Superior temporal gyrus (tissue), 1 donor: ENCODE data around the gene HSPA12A.

Experiments used
- DNase-seq: peaks from one replicate; pipeline ENCODE4 v3.0.0-alpha.2; 2016; ENCODE audit errors: extremely low spot score

The HSPA12A gene

DNA sequence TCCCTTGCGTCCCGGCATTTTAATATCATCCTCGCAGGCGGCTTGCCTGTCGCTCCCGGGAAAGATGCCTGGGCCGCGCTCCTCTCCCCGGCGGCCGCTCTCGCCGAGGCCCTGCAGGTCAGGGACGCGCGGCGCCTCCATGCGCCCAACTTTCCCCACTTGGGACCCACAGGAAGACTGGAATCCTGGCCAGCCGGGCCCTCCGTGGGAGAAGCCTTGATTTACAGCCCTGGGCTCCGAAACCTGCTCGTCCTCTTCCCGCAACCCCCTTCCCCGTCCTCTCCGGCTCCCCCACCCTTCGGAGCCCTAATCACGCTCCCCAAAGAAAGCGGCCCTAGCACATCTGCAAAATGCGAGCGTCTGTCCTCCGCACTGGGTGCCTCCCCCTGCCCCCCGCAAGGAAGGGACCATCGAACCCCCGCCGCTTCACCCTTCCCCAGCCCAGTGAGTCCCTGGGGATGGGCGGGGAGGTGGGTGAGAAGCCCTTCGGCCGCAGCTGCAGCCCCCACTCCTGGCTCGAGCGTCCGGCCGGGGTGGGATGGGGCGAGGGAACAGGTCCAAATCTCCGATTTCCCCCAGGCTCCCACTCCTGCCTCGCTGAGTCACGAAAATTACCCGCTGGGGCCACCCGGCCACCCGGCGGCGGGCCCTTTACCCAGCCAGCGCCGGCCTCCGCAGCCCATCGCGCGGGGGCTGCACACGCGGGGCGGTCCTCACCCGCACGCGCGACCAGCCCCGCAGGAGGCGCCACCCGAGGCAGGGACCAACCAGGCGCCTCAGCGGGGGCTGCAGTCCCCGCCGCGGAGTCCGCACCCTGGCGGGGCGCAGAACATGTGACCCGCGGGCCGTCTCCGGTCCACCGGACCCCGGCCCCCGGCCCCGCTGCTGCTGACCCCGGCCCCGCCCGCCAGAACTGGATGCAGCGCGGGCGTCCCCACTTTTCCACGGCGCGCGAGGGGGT lies 695 bp downstream of the HSPA12A start:
- DNase-seq = no peak

DNA sequence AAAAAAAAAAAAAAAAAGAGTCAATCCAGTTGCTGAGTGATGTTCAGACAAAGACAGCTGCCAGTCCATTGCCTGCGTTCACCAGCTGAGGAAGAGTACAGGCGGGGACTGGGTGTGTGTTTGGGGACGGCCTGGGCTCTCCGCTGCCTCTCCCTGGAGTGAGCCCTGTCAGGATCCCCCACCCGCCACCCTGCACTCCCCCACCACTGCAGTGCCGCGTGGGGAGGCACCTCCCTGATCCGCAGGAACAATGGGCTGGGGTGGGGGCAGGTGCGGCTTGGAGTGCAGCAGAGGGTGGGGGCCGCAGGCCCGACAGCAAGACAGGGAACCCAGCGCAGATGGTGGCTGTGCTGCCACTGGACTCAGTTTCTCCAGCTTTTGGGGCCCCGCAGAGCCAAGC lies 1.4 kb downstream of the HSPA12A start:
- no peak for DNase-seq

DNA sequence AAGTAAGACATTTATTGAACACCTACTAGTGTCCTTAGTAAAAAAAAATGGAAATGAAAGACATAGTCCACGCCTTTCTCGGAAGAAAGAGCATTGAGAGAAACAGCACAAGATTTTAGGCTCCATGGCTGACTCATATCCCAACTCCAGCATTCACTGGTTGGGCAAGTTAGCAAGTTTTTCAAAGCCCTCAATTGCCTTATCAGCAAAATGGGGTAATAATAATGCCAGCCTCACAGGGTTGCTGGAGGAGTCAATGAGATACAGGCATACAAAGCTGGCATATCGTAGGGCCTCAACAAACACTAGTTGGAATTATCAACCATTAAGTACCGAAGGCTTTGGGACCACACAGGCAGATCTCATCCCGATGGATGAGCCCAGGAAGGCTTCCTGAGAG lies 4.0 kb downstream of the HSPA12A start:
- no peak for DNase-seq

DNA sequence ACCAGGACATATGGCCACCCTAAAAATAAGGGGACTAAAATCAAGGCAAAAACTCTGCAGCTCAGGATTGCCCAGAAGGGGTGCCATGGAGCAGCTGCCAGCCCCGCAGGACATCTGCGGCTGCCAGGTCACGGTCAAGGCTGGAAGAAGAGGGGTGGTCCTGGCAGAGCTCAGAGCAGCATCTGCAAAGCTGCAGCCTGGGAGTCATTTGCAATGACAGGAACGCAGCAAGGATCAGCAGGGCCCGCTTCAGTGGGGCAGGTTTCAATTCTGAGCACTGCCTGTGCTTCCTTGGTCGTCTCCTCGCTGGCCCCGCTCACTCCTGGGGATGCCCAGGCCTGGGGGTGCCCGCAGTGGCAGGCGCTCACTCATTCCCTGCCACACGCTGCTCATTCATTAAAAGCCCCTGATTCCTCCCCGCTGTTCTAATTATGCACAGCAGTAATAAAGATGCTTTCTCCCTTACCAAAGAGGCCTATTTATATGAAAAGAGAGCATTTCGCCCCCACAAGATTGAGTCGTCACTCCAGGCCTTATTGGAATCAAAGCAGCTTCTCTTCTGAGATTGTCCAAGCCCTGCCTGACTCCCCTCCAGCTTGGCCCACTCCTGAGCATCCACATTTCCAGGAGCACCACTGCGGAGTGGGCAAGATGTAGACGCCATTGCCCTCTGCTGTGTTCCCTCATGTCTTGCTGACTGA lies 4.6 kb downstream of the HSPA12A start:
- peak; percentile 50 for DNase-seq

DNA sequence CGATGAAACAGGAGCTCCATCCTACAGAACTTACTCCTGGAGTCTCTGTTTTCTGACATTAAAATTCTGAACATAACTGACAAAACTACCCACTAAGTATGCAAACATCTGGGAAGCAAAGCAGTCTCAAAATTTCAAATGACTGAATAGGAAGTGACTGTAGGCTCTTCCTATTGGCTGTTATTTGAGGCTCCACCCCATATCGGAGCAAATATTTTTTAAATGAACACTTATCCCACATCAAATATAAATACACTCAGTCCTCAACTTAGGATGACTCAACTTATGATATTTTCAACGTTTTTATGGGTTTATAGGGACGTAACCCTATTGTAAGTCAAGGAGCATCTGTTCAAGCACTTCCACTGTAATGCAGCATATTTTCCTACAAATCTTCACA lies 8.8 kb downstream of the HSPA12A start:
- DNase-seq = no peak

DNA sequence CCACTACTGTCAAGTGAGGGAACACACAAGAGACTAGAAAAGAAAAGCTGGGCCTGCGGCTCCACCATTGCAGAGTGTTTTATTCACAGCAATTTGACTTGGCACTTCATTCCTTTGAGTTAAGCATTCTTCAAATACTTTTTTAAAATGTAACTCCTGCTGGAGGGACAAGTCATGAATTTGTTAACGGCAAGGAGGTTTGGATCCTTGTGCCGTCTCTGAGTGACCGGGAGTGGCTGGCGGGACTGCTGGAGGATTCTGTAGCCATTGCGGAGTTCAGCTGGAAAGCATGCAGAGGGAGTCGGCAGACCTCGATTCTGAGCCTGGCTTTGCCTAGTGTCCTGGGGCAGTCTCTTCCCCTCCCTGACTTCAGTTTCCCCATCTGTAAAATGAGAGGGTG lies 9.8 kb downstream of the HSPA12A start:
- DNase-seq = no peak

DNA sequence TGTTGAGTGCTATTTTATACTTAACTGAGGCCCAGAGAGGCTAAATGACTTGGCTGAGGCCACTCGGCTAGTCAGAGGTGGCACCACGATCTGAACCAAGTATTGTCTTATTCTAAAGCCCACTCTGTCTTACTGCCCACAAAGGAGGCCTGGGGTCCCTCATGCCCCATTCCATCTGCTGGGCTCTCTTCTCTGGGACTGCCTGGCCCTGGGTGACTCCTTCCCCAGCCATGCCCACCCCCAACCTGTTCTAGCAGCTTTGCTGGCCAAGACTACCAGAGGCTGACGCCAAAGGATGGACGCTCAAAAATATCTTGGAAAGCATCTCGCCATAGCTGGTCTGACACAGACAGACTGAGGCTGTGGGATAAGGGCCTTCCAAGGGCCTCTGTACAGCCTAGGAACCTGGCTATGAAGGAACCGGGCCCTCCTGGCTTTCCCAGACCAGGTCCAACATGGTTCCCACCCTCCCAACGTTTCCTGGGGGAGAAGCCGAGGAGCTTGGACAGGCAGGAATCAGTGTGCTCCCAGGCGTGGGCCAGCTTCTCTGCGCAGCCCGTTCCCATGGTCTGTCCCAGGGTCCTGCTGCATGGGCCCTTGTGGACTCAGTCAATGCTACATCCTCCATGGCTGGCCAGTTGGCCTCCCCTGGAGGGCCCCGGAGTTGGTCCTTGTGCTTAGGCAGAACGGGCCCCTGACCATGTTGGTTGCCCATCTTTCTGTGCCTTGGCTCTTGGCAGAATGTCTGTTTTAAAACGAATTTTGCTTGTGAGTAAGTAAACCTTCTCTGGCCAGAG lies 11.7 kb downstream of the HSPA12A start:
- DNase-seq = no peak

DNA sequence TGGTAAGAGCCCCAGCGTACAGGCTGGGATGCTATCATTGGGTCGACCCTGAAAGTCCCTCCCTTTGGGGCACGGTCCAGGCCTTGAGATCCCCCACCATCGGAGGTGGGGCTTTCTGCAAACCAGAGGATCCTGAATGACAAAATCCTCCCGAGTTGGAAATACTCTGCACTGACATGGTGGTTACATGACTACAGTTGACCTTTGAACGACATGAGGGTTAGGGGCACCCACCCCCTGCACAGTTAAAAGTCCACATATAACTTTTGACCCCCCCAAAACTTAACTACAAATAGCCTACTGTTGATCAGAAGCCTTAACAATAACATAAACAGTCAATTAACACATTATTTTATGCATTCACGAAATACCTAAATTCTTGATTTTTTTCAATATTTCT lies 13.1 kb downstream of the HSPA12A start:
- DNase-seq = no peak

DNA sequence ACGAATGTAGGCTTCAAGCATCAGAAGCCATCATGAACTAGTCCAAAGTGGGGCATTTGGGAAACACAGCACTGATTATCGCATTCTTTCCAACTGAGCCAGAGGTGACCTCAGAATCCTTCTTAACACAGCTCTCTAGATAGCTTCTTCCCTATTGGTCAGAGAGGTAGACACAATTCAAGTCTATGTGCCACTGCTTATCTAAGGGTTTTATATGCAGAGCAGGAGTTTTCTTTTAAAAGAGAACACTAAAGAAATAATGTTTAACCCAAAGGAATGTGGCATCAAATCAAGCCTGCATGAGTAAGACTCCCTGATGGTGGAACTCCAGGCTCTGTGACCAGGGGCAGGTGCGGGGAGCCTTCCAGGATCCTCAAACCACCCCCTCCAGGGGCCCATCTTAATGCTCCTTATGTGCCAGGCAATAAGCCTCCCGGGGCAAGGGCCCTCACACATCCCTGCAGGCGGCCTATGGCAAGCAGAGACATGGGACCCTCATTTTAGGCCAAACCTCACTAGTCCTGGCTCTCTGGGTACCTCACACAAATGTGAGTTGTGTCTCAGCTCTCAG lies 13.8 kb downstream of the HSPA12A start:
- DNase-seq = no peak

DNA sequence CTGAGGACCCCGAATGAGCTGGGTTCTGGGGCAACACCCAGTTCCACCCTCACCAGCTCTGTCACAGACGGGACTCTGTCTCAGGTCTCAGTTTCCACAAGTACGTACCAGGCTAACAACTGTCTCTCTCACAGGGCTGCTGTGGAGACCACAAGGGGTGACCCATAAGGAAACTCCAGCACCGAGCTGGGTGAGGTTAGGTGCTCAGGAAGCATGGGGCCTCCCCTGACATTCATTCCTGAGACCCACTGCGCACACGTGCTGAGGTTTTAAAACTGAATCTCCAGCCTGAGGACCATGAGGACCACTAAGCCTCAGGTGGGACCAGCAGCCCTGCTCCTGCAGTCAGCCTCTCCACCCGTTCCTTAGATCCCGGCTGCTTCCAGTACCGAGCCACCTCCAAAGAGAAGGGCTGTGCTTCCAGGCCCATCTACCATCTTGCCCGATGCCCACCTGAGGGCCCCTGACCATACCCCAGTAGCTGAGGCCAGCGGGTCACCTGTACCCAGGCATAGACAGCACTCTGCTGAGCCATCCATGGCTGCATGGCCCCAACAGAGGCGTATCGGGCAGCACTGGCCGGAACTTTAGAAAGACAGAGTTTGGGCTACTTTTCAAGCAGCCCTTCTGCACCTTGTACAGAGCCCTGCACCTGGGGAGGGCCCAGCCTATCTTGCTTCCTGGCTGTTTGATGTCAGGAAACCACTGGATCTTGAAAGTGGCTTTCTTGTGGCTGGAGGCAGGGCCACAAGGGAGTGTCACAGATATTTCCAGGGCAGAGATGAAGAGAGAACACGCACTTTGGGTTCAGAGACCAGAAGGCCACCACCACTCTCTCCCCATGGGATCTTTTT lies 18.7 kb downstream of the HSPA12A start:
- DNase-seq = no peak

DNA sequence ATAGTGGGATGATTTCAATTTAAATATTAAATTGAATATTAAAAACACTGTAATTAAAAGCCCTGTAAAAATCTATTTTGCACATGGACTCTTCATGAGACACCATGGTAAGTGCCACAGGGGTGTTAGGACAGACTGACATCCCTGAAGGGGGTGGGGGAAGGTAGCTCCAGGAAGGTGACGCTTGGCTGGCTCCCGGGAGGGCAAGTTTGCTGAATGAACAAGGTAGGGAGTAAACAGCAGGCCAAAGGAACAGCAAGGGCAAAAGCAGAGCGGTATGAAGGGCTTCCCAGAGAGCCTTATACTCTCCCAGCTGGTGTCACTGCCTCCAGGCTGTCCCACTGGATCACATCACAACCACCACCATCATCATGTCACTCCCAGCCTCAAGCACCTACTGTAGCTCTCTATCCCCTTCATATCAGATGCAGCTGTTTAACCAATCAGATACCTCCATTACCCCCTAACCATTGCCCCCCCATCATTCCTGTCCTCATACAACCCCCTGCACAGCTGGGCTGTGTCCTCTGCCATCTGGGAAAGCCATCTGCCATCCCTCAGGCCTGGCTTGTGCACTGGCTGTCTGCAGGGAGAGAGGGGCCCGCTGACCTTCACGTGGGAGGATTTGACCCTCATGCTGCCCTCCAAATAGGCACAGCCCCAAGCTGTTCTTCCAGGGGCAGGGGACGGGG lies 19.5 kb downstream of the HSPA12A start:
- DNase-seq = no peak

DNA sequence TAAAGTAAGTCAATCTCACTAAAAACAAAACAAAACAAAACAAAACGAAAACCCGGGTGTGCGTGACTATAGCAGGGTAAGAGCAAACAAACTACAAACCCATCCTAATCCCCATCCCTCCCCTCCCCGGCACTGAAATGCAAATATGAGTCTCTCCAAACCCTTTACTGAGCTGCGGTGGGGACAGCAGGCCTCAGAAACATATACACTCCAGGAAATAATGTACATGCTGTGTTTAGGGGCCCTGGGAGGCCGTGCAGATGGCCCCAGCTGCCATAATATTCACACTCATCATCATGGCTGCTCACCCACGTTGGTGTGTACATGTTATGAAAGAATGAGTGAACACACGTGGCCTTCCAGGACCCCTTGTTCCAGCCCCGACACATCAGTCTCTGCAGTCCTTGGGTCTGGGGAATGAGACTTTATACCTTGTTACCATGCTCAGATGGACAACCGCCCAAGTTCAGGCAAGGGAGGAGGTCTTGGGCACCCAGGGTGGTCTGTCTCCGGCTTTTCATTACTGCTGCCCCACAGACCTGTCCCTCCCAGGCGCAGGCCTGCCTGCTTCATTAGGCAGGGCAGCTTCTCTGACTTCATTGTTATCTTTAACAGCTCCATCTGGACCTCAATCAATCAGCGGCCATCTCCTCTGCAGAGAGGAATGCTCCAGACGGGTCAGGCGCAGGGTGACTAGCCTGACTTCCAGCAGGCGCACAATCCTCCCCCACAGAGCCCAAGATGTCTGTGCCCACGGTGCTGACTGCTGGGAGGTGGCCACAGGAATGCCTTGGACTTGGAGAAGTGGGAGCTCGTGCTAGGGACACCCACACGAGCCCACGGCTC lies 20.6 kb downstream of the HSPA12A start:
- DNase-seq = no peak

DNA sequence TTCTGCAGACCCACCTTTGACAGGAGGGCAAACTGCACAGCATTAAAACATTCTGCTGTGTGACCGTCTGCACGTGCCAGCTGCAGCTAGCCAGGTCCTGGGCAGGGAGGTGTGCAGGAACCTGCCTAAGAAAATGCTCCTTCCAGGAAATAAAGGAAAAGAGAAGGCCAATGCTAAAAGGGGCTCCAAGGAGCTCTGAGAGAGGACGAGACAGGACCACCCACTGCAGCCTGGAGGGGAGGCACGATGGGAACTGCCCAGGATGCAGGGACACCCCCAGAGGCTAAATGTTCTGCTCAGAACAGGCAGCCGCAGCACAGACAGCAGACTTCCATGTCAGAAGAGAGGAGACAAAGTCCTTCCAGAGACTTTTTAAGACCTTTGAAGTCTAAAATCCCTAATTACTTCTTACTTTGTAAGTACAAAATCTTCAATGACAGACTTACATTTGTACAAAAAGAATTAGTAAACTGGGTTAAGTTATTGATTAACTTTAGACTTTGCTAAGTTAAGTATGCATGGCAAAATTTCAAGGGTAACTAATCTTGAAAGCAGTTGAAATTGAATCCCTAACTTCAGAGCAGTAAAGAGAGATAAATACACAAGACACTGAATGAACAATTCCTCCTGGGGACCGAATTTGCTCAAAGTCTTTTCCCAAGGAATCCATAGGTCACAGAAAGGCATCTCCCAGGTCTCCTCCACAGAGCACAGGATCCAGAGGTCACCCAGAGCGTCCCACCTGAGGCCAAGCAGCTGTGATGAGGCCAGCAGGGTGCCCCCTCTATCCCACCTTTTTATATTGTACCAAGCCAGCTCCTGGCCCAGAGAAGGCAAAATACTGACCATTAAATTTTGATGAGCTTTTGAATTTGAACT lies 21.5 kb downstream of the HSPA12A start:
- DNase-seq = no peak

DNA sequence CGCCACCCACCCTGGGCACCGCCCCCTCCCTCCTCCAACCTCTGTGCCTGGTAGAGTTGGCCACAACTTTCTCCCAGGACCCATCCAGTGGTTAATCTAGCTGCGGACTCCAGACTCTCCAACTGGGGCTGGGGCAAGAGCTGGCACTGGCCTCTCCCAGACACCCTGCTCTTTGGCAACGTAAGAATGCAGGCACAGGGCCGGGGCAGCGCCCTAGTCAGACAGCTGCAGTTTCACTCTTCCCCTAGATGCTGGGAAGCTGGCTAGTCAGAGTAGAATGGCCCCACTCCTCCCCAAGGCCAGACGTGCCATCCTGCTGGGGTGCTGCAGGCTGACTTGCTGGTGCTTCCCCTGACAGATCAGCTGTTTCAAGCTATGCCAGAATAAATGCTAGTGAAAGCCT lies 22.1 kb downstream of the HSPA12A start:
- DNase-seq = no peak

DNA sequence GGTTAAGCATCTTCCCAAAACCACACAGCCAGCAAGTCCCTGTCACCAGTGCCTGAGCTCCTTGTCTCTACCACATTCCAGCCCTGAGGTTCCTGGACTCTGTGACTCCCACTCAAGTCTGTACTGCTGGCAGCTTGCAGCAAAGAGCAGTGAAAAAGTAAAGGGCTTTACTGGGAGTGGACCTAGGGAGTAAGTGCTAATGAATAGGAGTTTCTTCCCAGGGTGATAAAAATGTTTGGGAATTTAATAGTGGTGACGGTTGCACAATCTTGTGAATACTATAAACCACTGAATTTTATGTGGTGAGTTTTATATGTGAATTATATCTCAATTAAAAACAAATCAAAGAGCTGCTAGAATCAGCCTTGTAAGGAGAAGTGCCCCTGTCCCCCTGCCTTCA lies 22.6 kb downstream of the HSPA12A start:
- DNase-seq = no peak

DNA sequence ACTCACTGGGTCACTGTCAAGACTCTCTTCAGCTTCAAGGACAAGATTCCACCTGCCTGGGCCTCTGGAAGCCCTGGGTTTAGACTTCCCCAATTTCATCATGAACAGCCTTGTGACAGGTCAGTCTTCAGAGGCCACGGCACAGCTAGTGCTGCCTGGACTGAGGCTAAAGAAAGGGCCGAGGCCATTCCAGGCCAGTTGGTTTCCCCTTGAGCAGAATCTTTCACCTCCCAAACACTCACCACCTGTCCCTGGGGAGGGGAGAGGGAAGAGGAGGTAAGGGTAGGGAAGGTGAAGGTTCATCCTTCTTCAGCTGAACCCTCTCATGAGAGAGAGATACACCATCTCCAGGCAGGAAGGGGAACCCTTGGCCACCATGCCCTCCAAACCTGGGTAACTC lies 24.3 kb downstream of the HSPA12A start:
- no peak for DNase-seq

DNA sequence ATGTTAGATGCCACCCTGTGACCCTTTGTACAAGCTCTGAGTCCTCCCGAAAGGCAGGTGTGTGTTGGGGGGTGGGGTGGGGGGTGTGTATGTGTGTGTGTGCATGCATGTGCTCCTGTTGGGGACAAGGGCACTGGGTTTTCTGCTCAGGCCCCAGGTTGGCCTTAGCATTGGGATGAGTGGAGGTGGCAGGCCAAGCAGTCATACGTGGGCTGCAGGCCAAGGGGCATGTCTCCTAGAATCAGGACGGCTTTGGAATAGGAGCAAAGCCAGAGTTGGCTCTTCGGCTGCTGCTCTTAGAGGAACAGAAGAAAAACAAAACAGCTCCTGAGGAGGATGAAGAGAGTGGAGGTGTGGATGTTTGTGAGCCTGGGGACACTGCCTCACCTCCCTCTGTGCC lies 26.0 kb downstream of the HSPA12A start:
- DNase-seq = no peak

DNA sequence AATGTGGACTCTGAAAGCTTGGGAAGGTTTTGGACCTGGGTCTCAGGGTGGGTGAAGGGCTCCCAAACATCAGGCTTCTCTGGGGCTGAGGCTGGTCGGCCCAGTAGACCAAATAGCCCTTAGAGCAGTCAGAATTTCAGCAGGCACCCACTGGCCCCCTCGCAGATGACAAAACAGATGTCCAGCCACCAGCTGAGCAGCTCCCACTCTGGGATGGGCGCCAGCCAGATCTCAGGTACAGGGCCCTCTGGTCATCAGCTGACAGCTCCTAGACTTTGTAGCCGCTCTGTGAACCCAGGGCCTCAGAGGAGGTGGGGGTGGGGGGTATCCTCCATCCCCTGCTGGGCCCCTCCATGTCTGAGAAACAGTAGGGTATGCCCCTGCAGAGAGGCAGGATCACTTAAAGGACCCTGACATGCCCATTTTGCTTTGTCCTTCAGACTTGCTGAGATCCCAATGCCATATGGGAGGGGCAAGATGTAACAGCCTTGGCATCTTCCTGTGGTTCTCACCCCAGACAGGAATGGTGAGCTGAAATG lies 26.5 kb downstream of the HSPA12A start:
- no peak for DNase-seq
